Measurements from ENCODE around the gene ACSBG1. TPM values are rescaled to one million over a fixed set of nuclear protein-coding genes. Genes with fewer than 3 reads are reported as not detected.

Gene ACSBG1
- total RNA-seq, 1 donor from 2014 or later: 1.6 TPM

GRCh38 chr15:78220713-78221112 lies 13.7 kb downstream of the ACSBG1 start:
- no peak for DNase-seq (ENCODE audit: low spot score)

DNA sequence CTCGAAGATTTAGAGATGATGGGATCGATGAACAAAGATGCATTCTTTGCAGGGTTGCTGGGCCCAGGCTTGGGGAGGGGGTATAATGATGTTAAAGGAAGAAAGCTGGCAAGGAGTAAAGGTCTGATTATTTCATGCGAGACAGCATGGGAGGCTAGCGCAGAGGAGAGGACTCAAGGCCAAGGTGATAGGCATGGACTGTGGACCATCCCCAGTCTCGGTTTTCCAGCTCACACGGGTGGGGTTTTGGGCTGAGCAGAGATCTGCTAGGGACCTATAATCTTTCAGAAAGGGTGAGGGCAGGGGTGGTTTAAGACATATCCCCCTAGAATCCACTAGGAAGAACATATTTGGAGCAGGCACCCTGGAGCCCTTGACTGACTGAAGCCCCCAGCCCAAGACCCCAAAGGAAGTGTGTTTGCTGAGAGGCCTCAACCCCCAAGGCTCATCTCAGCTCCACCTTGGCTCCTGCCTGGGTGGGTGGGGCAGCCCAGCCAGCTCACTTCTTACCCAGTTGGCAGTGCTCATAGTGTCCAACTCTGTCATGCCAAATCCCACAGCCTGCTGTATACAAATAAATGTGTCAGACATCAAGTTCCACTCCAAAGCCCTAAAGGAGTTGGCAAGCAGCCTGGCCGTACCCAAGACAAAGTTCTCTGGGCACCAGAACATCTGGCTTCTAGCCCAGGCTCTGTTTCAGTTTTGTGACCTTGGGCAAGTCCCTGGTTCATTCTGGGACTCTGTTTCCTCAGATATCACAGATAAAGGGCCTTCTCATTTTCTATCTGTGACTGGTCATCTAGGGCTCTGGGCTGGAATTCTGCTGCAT lies 17.9 kb downstream of the ACSBG1 start:
- peak; percentile 83 for DNase-seq (ENCODE audit: low spot score)

GRCh38 chr15:78213956-78214355 lies 20.4 kb downstream of the ACSBG1 start:
- no peak for DNase-seq (ENCODE audit: low spot score)

- no peak for DNase-seq (ENCODE audit: low spot score)
These were observed 21.0 kb downstream of the ACSBG1 start for GRCh38 chr15:78213425-78213750.

GRCh38 chr15:78212546-78213424 lies 21.6 kb downstream of the ACSBG1 start:
- DNase-seq (ENCODE audit: low spot score): peak; percentile 78

- peak; percentile 36 for DNase-seq (ENCODE audit: low spot score)
These were observed 22.4 kb downstream of the ACSBG1 start for GRCh38 chr15:78212008-78212407.

DNA sequence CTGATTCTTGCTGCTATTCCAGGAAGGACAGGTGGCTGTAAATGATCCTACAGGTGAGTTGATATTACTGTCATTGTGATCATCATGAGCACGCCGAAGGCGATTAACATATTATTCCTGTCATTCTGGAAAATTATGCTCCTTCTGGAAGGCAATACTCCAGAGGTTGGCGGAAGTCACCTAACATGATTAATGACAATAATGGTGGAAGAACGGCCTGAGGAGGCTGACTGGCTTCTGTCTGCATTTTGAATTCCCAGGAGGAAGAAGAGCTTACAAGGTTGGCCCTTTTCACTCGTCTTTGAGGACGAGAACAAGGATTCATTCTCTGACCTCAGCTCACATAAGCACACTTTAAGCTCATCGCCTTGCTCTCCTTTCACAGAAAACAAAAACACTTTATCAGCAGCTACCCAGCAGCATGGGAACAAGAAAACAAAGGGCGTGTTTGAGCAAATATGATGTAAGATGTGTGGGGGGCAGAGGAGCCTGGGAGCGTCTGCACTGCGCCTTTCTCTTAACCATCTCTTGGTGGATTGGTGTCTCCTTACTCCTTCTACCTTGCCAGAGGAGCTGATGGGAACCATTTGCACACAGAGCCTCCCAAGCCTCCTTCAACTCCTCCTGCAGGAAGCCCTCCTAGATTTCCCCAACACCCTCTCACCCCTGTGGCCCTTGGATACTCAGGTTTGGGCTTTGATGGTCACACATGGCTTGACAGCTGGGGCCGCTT lies 23.0 kb downstream of the ACSBG1 start:
- DNase-seq (ENCODE audit: low spot score): peak; percentile 40

GRCh38 chr15:78210349-78210717 lies 24.0 kb downstream of the ACSBG1 start:
- DNase-seq (ENCODE audit: low spot score): peak; percentile 44

GRCh38 chr15:78209646-78210348 lies 24.6 kb downstream of the ACSBG1 start:
- DNase-seq (ENCODE audit: low spot score): peak; percentile 67

DNA sequence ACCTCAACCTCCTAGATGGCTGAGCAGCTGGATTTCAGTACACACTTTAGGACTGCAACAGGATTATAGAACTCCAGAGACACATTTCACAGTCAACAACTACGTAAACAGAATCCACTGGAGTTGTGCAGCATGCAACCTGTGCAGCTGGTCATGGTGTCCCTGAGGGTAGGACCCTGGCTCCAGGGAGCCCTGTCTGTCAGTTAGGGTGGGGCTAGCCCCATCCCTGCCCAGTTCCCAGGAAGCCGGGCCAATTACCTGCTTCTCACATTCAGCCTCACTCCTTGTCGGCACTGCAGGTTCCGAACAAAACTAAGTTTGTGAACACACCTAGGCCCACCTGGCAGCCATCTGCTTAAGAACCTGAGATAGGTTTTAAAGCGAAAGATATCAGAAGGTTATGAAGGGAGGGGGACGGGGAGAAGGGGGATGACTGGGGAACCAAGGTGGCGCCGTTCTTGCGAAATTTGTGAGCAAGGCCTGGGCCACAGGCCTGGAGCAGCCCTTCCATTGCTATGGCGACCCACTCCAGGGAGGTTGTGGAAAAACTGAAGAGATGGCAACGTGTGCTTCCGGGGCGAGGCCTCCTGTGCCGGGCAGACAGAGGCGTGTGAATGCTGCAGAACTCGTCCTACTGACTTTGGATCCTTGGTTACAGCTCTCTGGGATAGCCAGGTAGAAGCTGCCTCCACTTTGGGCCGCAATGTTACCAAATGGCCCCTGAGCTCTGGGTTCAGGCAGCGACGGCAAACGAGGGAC lies 25.3 kb downstream of the ACSBG1 start:
- peak; percentile 70 for DNase-seq (ENCODE audit: low spot score)

DNA sequence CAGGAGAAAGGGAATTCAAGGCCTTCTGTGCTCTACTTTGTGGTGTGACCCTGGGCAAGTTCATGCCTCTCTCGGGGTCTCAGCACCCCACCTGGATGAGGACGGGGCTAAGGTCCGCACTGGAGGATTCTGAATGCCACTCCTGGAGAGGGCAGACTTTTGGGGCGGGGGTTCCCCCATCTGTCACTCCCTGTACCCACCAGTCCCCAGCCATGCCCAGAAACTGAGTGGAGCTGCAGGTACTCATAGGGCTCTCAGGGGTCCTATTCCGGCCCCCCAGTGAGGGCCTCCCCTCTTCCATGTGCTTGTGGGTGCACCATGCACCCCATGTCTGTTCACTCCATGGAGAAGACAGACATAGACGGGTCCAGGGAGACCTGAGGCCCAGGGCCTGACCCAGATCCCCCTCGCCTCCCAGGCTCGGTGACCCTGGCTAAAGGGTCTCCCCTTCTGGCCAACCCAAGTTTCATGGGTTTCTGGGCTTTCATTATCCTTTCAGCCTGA lies 26.0 kb downstream of the ACSBG1 start:
- DNase-seq (ENCODE audit: low spot score): no peak

DNA sequence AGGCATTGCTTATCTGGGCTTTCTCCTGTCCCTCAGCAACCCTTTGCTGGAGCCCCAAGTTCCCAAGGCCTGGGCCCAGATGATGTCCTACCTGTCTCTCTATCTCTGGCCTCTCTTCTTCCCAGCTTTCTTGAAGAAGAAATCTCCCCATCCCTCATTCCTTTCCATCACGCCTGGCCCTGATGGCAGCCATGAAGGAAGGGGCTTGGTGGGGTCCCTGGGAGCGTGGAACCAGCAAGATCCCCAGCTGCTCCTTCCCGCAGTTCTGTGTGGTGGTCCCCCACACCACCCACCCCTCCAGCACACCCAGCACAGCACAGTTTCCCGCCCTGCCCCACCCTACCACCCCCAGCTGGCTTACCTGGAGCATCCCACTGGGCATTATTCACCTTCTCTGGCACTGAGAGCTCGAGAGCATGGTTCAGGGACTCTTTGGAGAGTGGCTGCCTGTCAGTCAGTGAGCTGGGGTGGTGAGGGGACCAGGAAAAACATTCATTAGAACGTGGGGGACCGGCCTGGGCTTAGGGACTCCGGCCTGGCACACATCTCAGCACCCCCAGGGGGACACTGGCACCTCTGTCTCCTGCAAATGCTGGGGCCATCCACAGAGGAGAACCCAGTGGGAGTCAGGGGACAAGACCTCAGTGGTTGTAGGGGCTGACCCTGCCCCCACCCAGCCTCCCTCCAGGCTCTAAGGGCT lies 26.6 kb downstream of the ACSBG1 start:
- peak; percentile 39 for DNase-seq (ENCODE audit: low spot score)

DNA sequence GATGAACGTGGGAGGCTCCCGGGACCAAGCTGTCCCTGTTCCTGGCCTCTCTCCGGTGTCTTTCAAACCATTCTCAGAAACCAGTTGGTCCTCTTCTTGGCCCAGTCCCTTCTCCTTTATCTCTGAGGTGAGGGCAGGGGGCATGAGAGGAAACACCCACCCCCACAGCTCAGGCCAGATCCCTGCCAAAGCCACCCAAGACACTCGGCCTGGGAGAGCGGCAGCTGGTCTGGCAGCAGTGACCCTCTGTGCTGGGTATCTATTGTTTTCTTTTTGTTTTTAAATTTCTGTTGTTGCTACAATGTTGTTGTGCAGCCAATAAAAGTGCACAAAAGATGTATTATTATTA lies 27.3 kb downstream of the ACSBG1 start:
- DNase-seq (ENCODE audit: low spot score): peak; percentile 35

DNA sequence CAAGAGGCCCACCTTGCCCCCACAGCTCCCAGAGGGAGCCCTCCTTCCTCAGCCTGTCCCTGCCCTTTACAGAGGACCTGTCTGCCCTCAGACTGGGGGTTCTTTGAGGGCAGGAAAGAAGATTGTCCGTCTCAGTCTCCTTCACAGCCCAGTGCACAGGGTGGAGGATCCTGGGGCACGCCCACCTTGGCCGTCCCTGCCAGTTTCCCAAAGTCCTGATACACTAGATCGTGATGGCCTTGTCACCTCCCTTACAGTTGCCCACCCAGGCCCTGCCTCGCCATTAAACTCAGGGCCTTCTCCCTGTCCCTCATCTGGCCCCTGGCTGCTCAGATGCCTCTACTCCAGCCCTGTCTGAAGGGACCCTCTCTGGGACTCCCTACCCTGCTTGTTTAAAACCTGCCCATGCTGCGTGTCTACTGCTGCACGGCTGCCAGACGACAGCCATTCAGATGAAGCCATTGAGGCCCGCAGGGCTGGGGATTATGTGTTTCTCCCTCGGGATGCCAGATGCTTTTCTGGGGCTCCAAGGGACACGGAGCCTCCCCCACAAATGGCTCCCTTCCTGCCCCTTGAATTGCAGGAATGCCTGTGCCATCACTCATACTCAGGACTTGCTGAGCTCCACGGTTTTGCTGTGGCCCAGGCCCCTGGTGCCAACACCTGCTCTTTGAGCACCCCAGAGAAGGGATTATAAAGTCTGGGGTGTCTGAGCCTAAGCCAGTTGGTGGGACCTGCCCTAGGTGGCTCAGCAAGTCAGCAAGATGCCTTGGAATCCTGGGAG lies 27.8 kb downstream of the ACSBG1 start:
- peak; percentile 40 for DNase-seq (ENCODE audit: low spot score)

DNA sequence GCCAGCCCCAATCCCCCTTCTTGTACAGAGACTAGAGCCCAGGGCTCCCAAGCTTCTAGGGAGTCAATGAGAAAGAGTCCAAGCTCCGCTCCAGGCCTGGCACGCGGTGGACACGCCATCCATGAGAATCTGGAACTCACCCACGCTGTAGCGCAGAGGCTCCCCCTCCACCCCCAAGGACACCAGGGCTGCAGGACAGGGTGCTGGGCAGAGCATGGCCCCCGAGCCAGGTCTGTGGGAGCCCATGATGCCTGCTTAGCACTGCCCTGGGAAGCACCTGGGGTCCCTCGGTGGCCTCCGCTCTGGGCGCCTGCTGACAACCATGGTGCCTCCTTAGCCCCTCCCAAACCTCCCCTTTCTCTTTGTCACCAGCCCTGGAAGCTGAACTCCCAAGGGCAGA lies 28.5 kb downstream of the ACSBG1 start:
- peak; percentile 37 for DNase-seq (ENCODE audit: low spot score)

DNA sequence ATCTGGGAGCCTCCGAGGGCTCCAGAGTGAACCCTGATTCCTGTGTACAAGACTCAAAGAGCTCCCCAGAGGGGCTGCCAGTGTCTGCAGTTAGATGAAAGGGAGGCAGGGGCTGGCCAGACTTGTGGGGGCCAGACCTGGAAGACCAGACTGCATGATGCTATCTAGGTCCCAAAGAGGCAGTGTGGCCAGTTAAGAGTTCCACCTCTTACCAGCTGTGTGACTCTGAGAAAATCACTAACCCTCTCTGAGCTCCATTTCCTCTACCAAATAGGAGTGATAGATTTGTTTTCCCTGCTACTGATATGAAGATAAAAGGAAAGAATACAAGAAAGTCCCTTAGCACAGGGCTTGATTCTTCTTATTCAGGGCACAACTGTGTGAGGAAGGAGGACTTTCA lies 29.0 kb downstream of the ACSBG1 start:
- no peak for DNase-seq (ENCODE audit: low spot score)

GRCh38 chr15:78204351-78205309 lies 29.7 kb downstream of the ACSBG1 start:
- peak; percentile 51 for DNase-seq (ENCODE audit: low spot score)

Data from ureter (tissue), 1 donor.